Measurements from ENCODE around the gene PCDHGA4. TPM values are rescaled to one million over a fixed set of nuclear protein-coding genes. Genes with fewer than 3 reads are reported as not detected.

Gene PCDHGA4
- total and polyA plus RNA-seq, 4 donors: 0.35 to 7.0 (median 2.5) TPM

DNA sequence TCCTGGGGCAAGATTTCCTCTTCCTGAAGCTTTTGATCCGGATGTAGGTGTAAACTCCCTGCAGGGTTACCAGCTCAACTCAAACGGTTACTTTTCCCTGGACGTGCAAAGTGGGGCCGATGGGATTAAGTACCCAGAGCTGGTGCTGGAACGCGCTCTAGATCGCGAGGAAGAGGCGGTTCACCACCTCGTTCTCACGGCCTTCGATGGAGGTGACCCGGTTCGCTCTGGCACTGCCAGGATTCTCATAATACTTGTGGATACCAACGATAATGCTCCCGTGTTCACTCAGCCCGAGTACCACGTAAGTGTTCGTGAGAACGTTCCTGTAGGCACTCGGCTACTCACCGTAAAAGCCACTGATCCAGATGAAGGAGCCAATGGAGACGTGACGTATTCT is 820 bp downstream of the PCDHGA4 start:
- Histone ChIP-seq H3K4me3 (no peak overlapping the region), H3K9me3 (ENCODE audit: control insufficient read depth in 4 of 4, insufficient read depth in 3 of 4, low read length in 3 of 4) (peaks cover 11 to 48% (median 27%) of the 10 kb centered on the region in 4 donors), H3K4me1 (ENCODE audit: control insufficient read depth in 5 of 5, insufficient read depth in 5 of 5, low read length in 5 of 5) (no peaks in the 10 kb centered on the region), H3K27ac (ENCODE audit: low read depth in 1 of 2, low read length in 1 of 2) (no peak overlapping the region), H3K36me3 (ENCODE audit: control insufficient read depth in 4 of 4, insufficient read depth in 4 of 4, low read length in 4 of 4) (peaks cover 0 to 3% (median 0%) of the 10 kb centered on the region in 4 donors), H3K9ac (ENCODE audit: insufficient read depth in 1 of 2, low read length in 2 of 2) (no peak overlapping the region), H3K27me3 (ENCODE audit: control insufficient read depth in 3 of 3, insufficient read depth in 3 of 3, low read length in 2 of 3) (no peaks in the 10 kb centered on the region)
- DNase-seq: no peak
- TF ChIP-seq, protein P1, sequence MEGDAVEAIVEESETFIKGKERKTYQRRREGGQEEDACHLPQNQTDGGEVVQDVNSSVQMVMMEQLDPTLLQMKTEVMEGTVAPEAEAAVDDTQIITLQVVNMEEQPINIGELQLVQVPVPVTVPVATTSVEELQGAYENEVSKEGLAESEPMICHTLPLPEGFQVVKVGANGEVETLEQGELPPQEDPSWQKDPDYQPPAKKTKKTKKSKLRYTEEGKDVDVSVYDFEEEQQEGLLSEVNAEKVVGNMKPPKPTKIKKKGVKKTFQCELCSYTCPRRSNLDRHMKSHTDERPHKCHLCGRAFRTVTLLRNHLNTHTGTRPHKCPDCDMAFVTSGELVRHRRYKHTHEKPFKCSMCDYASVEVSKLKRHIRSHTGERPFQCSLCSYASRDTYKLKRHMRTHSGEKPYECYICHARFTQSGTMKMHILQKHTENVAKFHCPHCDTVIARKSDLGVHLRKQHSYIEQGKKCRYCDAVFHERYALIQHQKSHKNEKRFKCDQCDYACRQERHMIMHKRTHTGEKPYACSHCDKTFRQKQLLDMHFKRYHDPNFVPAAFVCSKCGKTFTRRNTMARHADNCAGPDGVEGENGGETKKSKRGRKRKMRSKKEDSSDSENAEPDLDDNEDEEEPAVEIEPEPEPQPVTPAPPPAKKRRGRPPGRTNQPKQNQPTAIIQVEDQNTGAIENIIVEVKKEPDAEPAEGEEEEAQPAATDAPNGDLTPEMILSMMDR (IDR thresholded peaks at IDR 0.05; ENCODE audit: control extremely low read depth, extremely low read depth): no peak
- ATAC-seq (ENCODE audit: insufficient read depth, low FRiP score): no peak
- 49 to 50% methylated on average over 24 of the region's 24 CpGs for WGBS, 2 donors

DNA sequence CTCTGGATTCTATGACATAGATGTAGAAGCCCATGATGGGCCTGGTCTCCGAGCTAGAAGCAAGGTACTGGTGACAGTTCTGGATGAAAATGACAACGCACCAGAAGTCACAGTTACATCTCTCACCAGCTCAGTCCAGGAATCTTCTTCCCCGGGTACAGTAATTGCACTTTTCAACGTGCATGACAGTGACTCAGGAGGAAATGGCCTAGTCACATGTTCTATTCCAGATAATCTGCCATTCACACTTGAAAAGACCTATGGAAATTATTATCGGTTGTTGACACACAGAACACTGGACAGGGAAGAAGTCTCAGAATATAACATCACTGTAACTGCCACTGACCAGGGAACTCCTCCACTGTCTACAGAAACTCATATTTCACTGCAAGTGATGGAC is 1.3 kb downstream of the PCDHGA4 start:
- Histone ChIP-seq H3K27me3 (ENCODE audit: control insufficient read depth in 3 of 3, insufficient read depth in 3 of 3, low read length in 2 of 3) (no peaks in the 10 kb centered on the region), H3K9ac (ENCODE audit: insufficient read depth in 1 of 2, low read length in 2 of 2) (no peak overlapping the region), H3K36me3 (ENCODE audit: control insufficient read depth in 4 of 4, insufficient read depth in 4 of 4, low read length in 4 of 4) (peaks cover 0 to 3% (median 0%) of the 10 kb centered on the region in 4 donors), H3K27ac (ENCODE audit: low read depth in 1 of 2, low read length in 1 of 2) (no peak overlapping the region), H3K4me3 (no peak overlapping the region), H3K4me1 (ENCODE audit: control insufficient read depth in 5 of 5, insufficient read depth in 5 of 5, low read length in 5 of 5) (no peaks in the 10 kb centered on the region), H3K9me3 (ENCODE audit: control insufficient read depth in 4 of 4, insufficient read depth in 3 of 4, low read length in 3 of 4) (peaks cover 11 to 49% (median 27%) of the 10 kb centered on the region in 4 donors)
- TF ChIP-seq, protein P1 (IDR thresholded peaks at IDR 0.05; ENCODE audit: control extremely low read depth, extremely low read depth): no peak
- ATAC-seq (ENCODE audit: insufficient read depth, low FRiP score) (no peak), DNase-seq (no peak)
- 66 to 77% methylated on average over 5 of the region's 5 CpGs for WGBS, 2 donors

DNA sequence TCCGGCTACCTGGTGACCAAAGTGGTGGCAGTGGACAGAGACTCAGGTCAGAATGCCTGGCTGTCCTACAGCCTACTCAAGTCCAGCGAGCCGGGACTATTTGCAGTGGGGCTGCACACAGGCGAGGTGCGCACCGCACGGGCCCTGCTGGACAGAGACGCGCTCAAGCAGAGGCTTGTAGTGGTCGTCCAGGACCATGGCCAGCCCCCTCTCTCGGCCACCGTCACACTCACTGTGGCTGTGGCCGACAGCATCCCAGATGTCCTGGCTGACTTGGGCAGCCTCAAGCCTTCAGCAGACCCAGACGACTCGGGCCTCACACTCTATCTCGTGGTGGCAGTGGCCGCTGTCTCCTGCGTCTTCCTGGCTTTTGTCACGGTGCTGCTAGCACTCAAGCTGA is 2.1 kb downstream of the PCDHGA4 start:
- H3K9me3 ChIP-seq (ENCODE audit: control insufficient read depth in 4 of 4, insufficient read depth in 3 of 4, low read length in 3 of 4): peaks cover 11 to 50% (median 26%) of the 10 kb centered on the region in 4 donors

More for the DNA sequence above, 2.1 kb downstream of the PCDHGA4 start:
- H3K9ac ChIP-seq (ENCODE audit: insufficient read depth in 1 of 2, low read length in 2 of 2): no peak overlapping the region
- ATAC-seq (ENCODE audit: insufficient read depth, low FRiP score): no peak
- H3K4me3 ChIP-seq: no peak overlapping the region
- WGBS, 2 donors: 44 to 50% methylated on average over 19 of the region's 19 CpGs
- no peak overlapping the region for H3K27ac ChIP-seq (ENCODE audit: low read depth in 1 of 2, low read length in 1 of 2)
- no peak for DNase-seq
- H3K36me3 ChIP-seq (ENCODE audit: control insufficient read depth in 4 of 4, insufficient read depth in 4 of 4, low read length in 4 of 4): peaks cover 0 to 3% (median 0%) of the 10 kb centered on the region in 4 donors
- no peaks in the 10 kb centered on the region for H3K4me1 ChIP-seq (ENCODE audit: control insufficient read depth in 5 of 5, insufficient read depth in 5 of 5, low read length in 5 of 5)
- no peaks in the 10 kb centered on the region for H3K27me3 ChIP-seq (ENCODE audit: control insufficient read depth in 3 of 3, insufficient read depth in 3 of 3, low read length in 2 of 3)
- TF ChIP-seq, protein P1 (IDR thresholded peaks at IDR 0.05; ENCODE audit: control extremely low read depth, extremely low read depth): no peak
